C4-2B (cell line): ENCODE measurements around the gene BTBD9.
A peak's percentile ranks its signal among the peaks of the same experiment; 100 is the strongest.

Experiments
- H3K27ac ChIP-seq: fragments of 450-650 bp; 2 replicates; pipeline ENCODE4 v1.5.1; 2017
- CTCF ChIP-seq: fragments of 450-650 bp; conservative IDR thresholded peaks from 2 replicates; pipeline ENCODE4 v1.5.1; 2017; ENCODE audit warnings: mild to moderate bottlenecking
- ZFX ChIP-seq: fragments of 450-650 bp; IDR thresholded peaks from 2 replicates; pipeline ENCODE4 v1.6.1; 2017

The BTBD9 gene

DNA sequence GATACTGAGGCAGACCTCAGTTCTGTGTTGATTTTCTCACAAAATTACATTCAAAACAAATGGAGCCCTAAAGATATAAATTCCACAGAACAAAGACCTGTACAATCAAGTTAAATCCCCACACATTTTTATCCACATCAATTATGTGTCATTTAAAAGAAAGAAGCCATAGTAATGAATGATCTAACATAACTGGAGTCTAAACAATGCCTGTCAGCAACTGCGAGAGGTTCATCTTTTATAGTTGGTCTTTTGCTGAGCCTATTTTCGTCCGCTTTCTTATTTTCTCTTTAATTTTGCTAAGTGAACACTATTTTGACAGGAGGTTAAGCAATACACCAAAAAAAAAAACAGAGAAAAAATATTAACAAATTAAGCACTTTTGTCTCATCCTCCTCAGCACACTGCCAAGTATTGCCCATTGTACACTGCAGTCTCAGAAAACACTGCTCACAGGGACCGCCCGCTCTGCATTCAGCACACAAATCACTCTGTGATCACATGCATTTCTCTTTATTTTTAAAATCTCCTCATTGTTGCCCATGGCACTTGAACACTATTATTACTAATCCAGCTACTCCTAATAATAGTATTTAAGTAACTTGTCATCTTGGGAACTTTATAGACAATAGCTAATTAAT lies 140.8 kb downstream of the BTBD9 start:
- TF ChIP-seq ZFX, result no peak
- TF ChIP-seq CTCF, result no peak
- H3K27ac ChIP-seq, result no peak overlapping the region

DNA sequence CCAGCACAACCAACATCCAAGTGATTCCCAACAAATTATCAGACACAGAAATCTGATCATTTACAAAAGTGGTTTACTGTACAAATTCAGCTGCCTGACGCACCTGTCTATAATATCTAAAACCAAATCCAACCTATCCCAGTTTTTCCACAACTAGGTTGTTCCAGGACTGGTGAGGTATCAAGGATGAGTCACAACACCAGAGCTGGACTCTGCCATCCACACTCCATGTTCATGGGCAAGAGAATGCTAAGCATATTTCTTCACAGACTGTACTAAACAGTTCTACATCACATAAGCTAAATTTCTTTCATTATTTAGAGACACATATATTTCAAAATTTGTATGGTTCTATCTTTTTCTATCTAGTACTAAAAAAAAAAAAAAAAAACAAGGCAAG lies 141.6 kb downstream of the BTBD9 start:
- no peak for TF ChIP-seq CTCF
- TF ChIP-seq ZFX, result no peak

GRCh38 chr6:38497546-38497945 lies 142.2 kb downstream of the BTBD9 start:
- no peak overlapping the region for H3K27ac ChIP-seq
- TF ChIP-seq CTCF (no peak), ZFX (no peak)

More for the DNA sequence above, 141.6 kb downstream of the BTBD9 start:
- H3K27ac ChIP-seq, result no peak overlapping the region

- H3K27ac ChIP-seq, result no peak overlapping the region
- TF ChIP-seq ZFX (no peak), CTCF (no peak)
Observed at GRCh38 chr6:38495922-38496635, 143.7 kb downstream of the BTBD9 start.

- H3K27ac ChIP-seq, result no peak overlapping the region
- TF ChIP-seq ZFX, result no peak
- no peak for TF ChIP-seq CTCF
Observed at GRCh38 chr6:38495518-38495917, 144.2 kb downstream of the BTBD9 start.

GRCh38 chr6:38493931-38494547 lies 145.7 kb downstream of the BTBD9 start:
- H3K27ac ChIP-seq, result no peak overlapping the region
- TF ChIP-seq ZFX (no peak), CTCF (peak; percentile 91)

GRCh38 chr6:38492031-38492430 lies 147.7 kb downstream of the BTBD9 start:
- TF ChIP-seq ZFX (no peak), CTCF (no peak)
- no peak overlapping the region for H3K27ac ChIP-seq
